Activated naive CD8-positive, alpha-beta T cell treated with anti-CD3 and anti-CD28 coated beads for 36 hours (primary cell): ENCODE data around the gene TNNT1. TPM values are rescaled to one million over a fixed set of nuclear protein-coding genes. Genes with fewer than 3 reads are reported as not detected.
"Not testable (repeated sequence)": the region's sequence is repeated elsewhere in the genome, so short reads cannot be mapped to it uniquely, and the experiment has no call there.

Experiments used
- DNase-seq: peaks from one replicate; pipeline ENCODE4 v3.0.0; 2021
- H3K27ac Mint-ChIP-seq: one replicate; pipeline ENCODE4 v1.8.0; 2022; ENCODE audit warnings: mild to moderate bottlenecking, moderate library complexity, mixed read lengths
- H3K27me3 Mint-ChIP-seq: one replicate; pipeline ENCODE4 v1.8.0; 2022; ENCODE audit warnings: mild to moderate bottlenecking, mixed read lengths
- H3K36me3 Mint-ChIP-seq: one replicate; pipeline ENCODE4 v1.8.0; 2021; ENCODE audit warnings: mild to moderate bottlenecking, mixed read lengths
- H3K4me1 Mint-ChIP-seq: one replicate; pipeline ENCODE4 v1.8.0; 2021; ENCODE audit warnings: mixed read lengths
- H3K4me3 Mint-ChIP-seq: one replicate; pipeline ENCODE4 v1.8.0; 2022; ENCODE audit warnings: mild to moderate bottlenecking, moderate library complexity, mixed read lengths
- H3K9me3 Mint-ChIP-seq: one replicate; pipeline ENCODE4 v1.8.0; 2022; ENCODE audit warnings: mixed read lengths
- total RNA-seq, 2 experiments: library from RNA; stranded (reverse); gene quantifications; one replicate each; pipeline ENCODE4 v1.2.3, GENCODE V29; 2021

TNNT1 gene
- total RNA-seq, 2 experiments from 2014 or later: not detected

GRCh38 chr19:55174425-55175116 lies 25.6 kb upstream of the TNNT1 start:
- peaks cover 7% of the 10 kb centered on the region for H3K4me1 Mint-ChIP-seq
- no peak overlapping the region for H3K4me3 Mint-ChIP-seq
- no peak overlapping the region for H3K27ac Mint-ChIP-seq
- H3K36me3 Mint-ChIP-seq: no peaks in the 10 kb centered on the region
- DNase-seq: no peak
- peaks cover 2% of the 10 kb centered on the region for H3K9me3 Mint-ChIP-seq
- peaks cover 95% of the 10 kb centered on the region for H3K27me3 Mint-ChIP-seq

- Mint-ChIP-seq H3K4me3 (peak overlapping the region; percentile 59), H3K36me3 (no peaks in the 10 kb centered on the region), H3K27me3 (peaks cover 98% of the 10 kb centered on the region), H3K27ac (no peak overlapping the region), H3K4me1 (peaks cover 3% of the 10 kb centered on the region), H3K9me3 (peaks cover 2% of the 10 kb centered on the region)
- peak; percentile 31 for DNase-seq
These were observed 24.9 kb upstream of the TNNT1 start for GRCh38 chr19:55173714-55174409.

- Mint-ChIP-seq H3K27ac (no peak overlapping the region), H3K27me3 (peaks cover 98% of the 10 kb centered on the region), H3K36me3 (no peaks in the 10 kb centered on the region), H3K9me3 (peaks cover 2% of the 10 kb centered on the region), H3K4me3 (peak overlapping the region; percentile 59), H3K4me1 (peaks cover 3% of the 10 kb centered on the region)
- DNase-seq: no peak
These were observed 24.2 kb upstream of the TNNT1 start for GRCh38 chr19:55173186-55173713.

GRCh38 chr19:55172741-55173140 lies 23.7 kb upstream of the TNNT1 start:
- DNase-seq: no peak
- peaks cover 96% of the 10 kb centered on the region for H3K27me3 Mint-ChIP-seq
- H3K36me3 Mint-ChIP-seq: no peaks in the 10 kb centered on the region
- H3K4me3 Mint-ChIP-seq: peak overlapping the region; percentile 45
- peaks cover 2% of the 10 kb centered on the region for H3K9me3 Mint-ChIP-seq
- H3K27ac Mint-ChIP-seq: no peak overlapping the region
- peaks cover 3% of the 10 kb centered on the region for H3K4me1 Mint-ChIP-seq

- not testable (repeated sequence) for DNase-seq, H3K27ac Mint-ChIP-seq, H3K4me1 Mint-ChIP-seq, H3K36me3 Mint-ChIP-seq, H3K9me3 Mint-ChIP-seq
- peaks cover 96% of the 10 kb centered on the region for H3K27me3 Mint-ChIP-seq
- H3K4me3 Mint-ChIP-seq: peak overlapping the region; percentile 45
These were observed 23.3 kb upstream of the TNNT1 start for GRCh38 chr19:55172318-55172717.

GRCh38 chr19:55171440-55171839 lies 22.4 kb upstream of the TNNT1 start:
- no peak overlapping the region for H3K4me3 Mint-ChIP-seq
- H3K36me3 Mint-ChIP-seq: no peaks in the 10 kb centered on the region
- peaks cover 10% of the 10 kb centered on the region for H3K4me1 Mint-ChIP-seq
- H3K9me3 Mint-ChIP-seq: peaks cover 4% of the 10 kb centered on the region
- H3K27ac Mint-ChIP-seq: no peak overlapping the region
- H3K27me3 Mint-ChIP-seq: peaks cover 96% of the 10 kb centered on the region
- no peak for DNase-seq

- peaks cover 89% of the 10 kb centered on the region for H3K27me3 Mint-ChIP-seq
- H3K9me3 Mint-ChIP-seq: peaks cover 2% of the 10 kb centered on the region
- no peak overlapping the region for H3K4me3 Mint-ChIP-seq
- DNase-seq: no peak
- no peak overlapping the region for H3K27ac Mint-ChIP-seq
- H3K4me1 Mint-ChIP-seq: peaks cover 14% of the 10 kb centered on the region
- no peaks in the 10 kb centered on the region for H3K36me3 Mint-ChIP-seq
These were observed 20.1 kb upstream of the TNNT1 start for GRCh38 chr19:55169136-55169535.

- Mint-ChIP-seq H3K4me1 (peaks cover 12% of the 10 kb centered on the region), H3K27ac (no peak within 1 kb of the TSS), H3K36me3 (no peaks in the 10 kb centered on the region), H3K9me3 (peaks cover 2% of the 10 kb centered on the region), H3K4me3 (peak within 1 kb of the TSS; percentile 79), H3K27me3 (peaks cover 83% of the 10 kb centered on the region)
- peak; percentile 78 for DNase-seq
These were observed 17.7 kb upstream of the TNNT1 start, which contains the start of gene DNAAF3 for GRCh38 chr19:55166530-55167268. TSS of gene DNAAF3 (minus strand) at chr19:55166613. CDS start at chr19:55166413, 200 bp downstream.

GRCh38 chr19:55165952-55166529 lies 17.0 kb upstream of the TNNT1 start:
- Mint-ChIP-seq H3K9me3 (peaks cover 2% of the 10 kb centered on the region), H3K4me3 (peak overlapping the region; percentile 79), H3K36me3 (no peaks in the 10 kb centered on the region), H3K27me3 (peaks cover 80% of the 10 kb centered on the region), H3K4me1 (peaks cover 12% of the 10 kb centered on the region), H3K27ac (no peak overlapping the region)
- DNase-seq: peak; percentile 66

GRCh38 chr19:55161571-55162322 lies 12.7 kb upstream of the TNNT1 start:
- DNase-seq: no peak
- H3K9me3 Mint-ChIP-seq: peaks cover 2% of the 10 kb centered on the region
- peaks cover 9% of the 10 kb centered on the region for H3K4me1 Mint-ChIP-seq
- H3K27me3 Mint-ChIP-seq: peaks cover 80% of the 10 kb centered on the region
- peaks cover 1% of the 10 kb centered on the region for H3K36me3 Mint-ChIP-seq
- H3K27ac Mint-ChIP-seq: no peak overlapping the region
- no peak overlapping the region for H3K4me3 Mint-ChIP-seq

GRCh38 chr19:55160986-55161365 lies 12.0 kb upstream of the TNNT1 start:
- Mint-ChIP-seq H3K27me3 (peaks cover 79% of the 10 kb centered on the region), H3K9me3 (no peaks in the 10 kb centered on the region), H3K36me3 (peaks cover 1% of the 10 kb centered on the region), H3K4me3 (no peak overlapping the region), H3K27ac (no peak overlapping the region), H3K4me1 (peaks cover 3% of the 10 kb centered on the region)
- DNase-seq: no peak

- Mint-ChIP-seq H3K36me3 (peaks cover 1% of the 10 kb centered on the region), H3K9me3 (no peaks in the 10 kb centered on the region), H3K27ac (no peak overlapping the region), H3K27me3 (peaks cover 76% of the 10 kb centered on the region), H3K4me3 (no peak overlapping the region), H3K4me1 (peaks cover 1% of the 10 kb centered on the region)
- peak; percentile 93 for DNase-seq
These were observed 11.4 kb upstream of the TNNT1 start for GRCh38 chr19:55160128-55160985.

- H3K36me3 Mint-ChIP-seq: peaks cover 1% of the 10 kb centered on the region
- no peak overlapping the region for H3K4me3 Mint-ChIP-seq
- DNase-seq: no peak
- H3K27me3 Mint-ChIP-seq: peaks cover 71% of the 10 kb centered on the region
- no peaks in the 10 kb centered on the region for H3K9me3 Mint-ChIP-seq
- H3K27ac Mint-ChIP-seq: no peak overlapping the region
- H3K4me1 Mint-ChIP-seq: peaks cover 1% of the 10 kb centered on the region
These were observed 10.1 kb upstream of the TNNT1 start for GRCh38 chr19:55158848-55159749.
